DOHH2 (cell line): ENCODE data around the gene TMEM141.

Experiments
- H3F3A ChIP-seq: fragments of 200-600 bp; sonication (generic), shearing (Covaris generic); 2 replicates; pipeline ENCODE4 v1.6.0; 2016; ENCODE audit warnings: antibody characterized with exemption, mild to moderate bottlenecking; ENCODE audit not compliant: control insufficient read depth, insufficient read depth
- H3K27ac ChIP-seq: fragments of 200-600 bp; sonication (generic); 2 replicates; pipeline ENCODE4 v1.5.1; 2014; ENCODE audit warnings: low read depth, mild to moderate bottlenecking, low read length, moderate library complexity
- H3K27me3 ChIP-seq: fragments of 200-600 bp; sonication (generic); 2 replicates; pipeline ENCODE4 v1.6.1; 2014; ENCODE audit warnings: mild to moderate bottlenecking, low read length, mixed read lengths; ENCODE audit not compliant: control insufficient read depth
- H3K36me3 ChIP-seq: fragments of 200-600 bp; sonication (generic); 2 replicates; pipeline ENCODE4 v1.6.1; 2014; ENCODE audit warnings: mild to moderate bottlenecking, low read length, moderate library complexity, mixed read lengths; ENCODE audit not compliant: control insufficient read depth
- H3K4me1 ChIP-seq: fragments of 200-600 bp; sonication (generic); 2 replicates; pipeline ENCODE4 v1.6.1; 2014; ENCODE audit warnings: mild to moderate bottlenecking, low read length, mixed read lengths; ENCODE audit not compliant: control insufficient read depth
- H3K4me2 ChIP-seq: fragments of 200-600 bp; sonication (generic); 2 replicates; pipeline ENCODE4 v1.6.0; 2014; ENCODE audit warnings: mild to moderate bottlenecking, low read length, moderate library complexity
- H3K4me3 ChIP-seq: fragments of 200-600 bp; sonication (generic); 2 replicates; pipeline ENCODE4 v1.5.1; 2014; ENCODE audit warnings: mild to moderate bottlenecking, low read length, mixed read lengths
- H3K79me2 ChIP-seq: fragments of 200-600 bp; sonication (generic); 2 replicates; pipeline ENCODE4 v1.6.1; 2014; ENCODE audit warnings: mild to moderate bottlenecking, low read length, mixed read lengths; ENCODE audit not compliant: control insufficient read depth
- H3K9me2 ChIP-seq: fragments of 200-600 bp; sonication (generic); replicated peaks from 2 replicates; pipeline ENCODE4 v1.6.1; 2014; ENCODE audit warnings: mild to moderate bottlenecking, low read length, mixed read lengths; ENCODE audit not compliant: control insufficient read depth
- H3K9me3 ChIP-seq: fragments of 200-600 bp; sonication (generic); 2 replicates; pipeline ENCODE4 v1.6.1; 2014; ENCODE audit warnings: antibody characterized with exemption, low read length, mixed read lengths; ENCODE audit not compliant: control insufficient read depth, insufficient read depth
- H4K20me1 ChIP-seq: fragments of 200-600 bp; sonication (generic); 2 replicates; pipeline ENCODE4 v1.6.0; 2014; ENCODE audit warnings: low read depth, mild to moderate bottlenecking, antibody characterized with exemption, low read length, moderate library complexity; ENCODE audit not compliant: control insufficient read depth, insufficient read depth
- CTCF ChIP-seq: fragments of 200-600 bp; sonication (generic); IDR thresholded peaks from one replicate; pipeline ENCODE4 v1.5.1; 2014; ENCODE audit warnings: antibody characterized with exemption, mild to moderate bottlenecking, low read depth, low read length; ENCODE audit not compliant: poor library complexity, severe bottlenecking
- EZH2phosphoT487 ChIP-seq: fragments of 200-600 bp; sonication (generic); IDR thresholded peaks from 2 replicates; pipeline ENCODE4 v1.6.1; 2017; ENCODE audit warnings: borderline replicate concordance, mild to moderate bottlenecking, antibody characterized with exemption, low read length, moderate library complexity, mixed read lengths

The TMEM141 gene

GRCh38 chr9:136790640-136791515 lies at the start of gene TMEM141:
Gene TMEM141 (plus strand): TSS chr9:136791344. CDS start chr9:136791371, 27 bp downstream.
- no peak for TF ChIP-seq EZH2phosphoT487
- TF ChIP-seq CTCF = no peak
- peak within 1 kb of the TSS; percentile 86 for H3K4me2 ChIP-seq
- peaks cover 9% of the 10 kb centered on the region; the same call in 1 of the 2 replicates for H3K36me3 ChIP-seq
- H3K9me3 ChIP-seq = no peaks in the 10 kb centered on the region
- H3K4me1 ChIP-seq = peaks cover 28% of the 10 kb centered on the region
- H3F3A ChIP-seq = no peaks in the 10 kb centered on the region
- no peaks in the 10 kb centered on the region for H4K20me1 ChIP-seq
- H3K4me3 ChIP-seq = peak within 1 kb of the TSS; percentile 77
- H3K27me3 ChIP-seq = peaks cover 16% of the 10 kb centered on the region
- H3K27ac ChIP-seq = peak within 1 kb of the TSS; percentile 37
- H3K79me2 ChIP-seq = peaks cover 3% of the 10 kb centered on the region; the same call in 1 of the 2 replicates
- H3K9me2 ChIP-seq = no peaks in the 10 kb centered on the region

GRCh38 chr9:136741883-136742571 lies 49.1 kb upstream of the TMEM141 start:
- H3K79me2 ChIP-seq = no peaks in the 10 kb centered on the region
- H3K4me1 ChIP-seq = peaks cover 24% of the 10 kb centered on the region
- TF ChIP-seq CTCF = peak; percentile 11
- TF ChIP-seq EZH2phosphoT487 = no peak
- no peaks in the 10 kb centered on the region for H3K9me2 ChIP-seq
- H3K4me3 ChIP-seq = peak overlapping the region; percentile 59
- H3F3A ChIP-seq = no peaks in the 10 kb centered on the region
- peak overlapping the region; percentile 75 for H3K4me2 ChIP-seq
- H3K27ac ChIP-seq = no peak overlapping the region
- H3K27me3 ChIP-seq = peaks cover 45% of the 10 kb centered on the region
- no peaks in the 10 kb centered on the region for H3K36me3 ChIP-seq
- no peaks in the 10 kb centered on the region for H3K9me3 ChIP-seq
- H4K20me1 ChIP-seq = no peaks in the 10 kb centered on the region

GRCh38 chr9:136742591-136743391 lies 48.4 kb upstream of the TMEM141 start, which contains the start of gene LCN10:
Gene LCN10 (minus strand): TSS chr9:136742940. CDS start chr9:136742903, 37 bp downstream.
- TF ChIP-seq CTCF = no peak
- no peak for TF ChIP-seq EZH2phosphoT487
- no peaks in the 10 kb centered on the region for H3K79me2 ChIP-seq
- H3K4me1 ChIP-seq = peaks cover 24% of the 10 kb centered on the region
- H3K9me3 ChIP-seq = no peaks in the 10 kb centered on the region
- peak within 1 kb of the TSS; percentile 59 for H3K4me3 ChIP-seq
- H3K27me3 ChIP-seq = peaks cover 45% of the 10 kb centered on the region
- H3K4me2 ChIP-seq = peak within 1 kb of the TSS; percentile 75
- no peaks in the 10 kb centered on the region for H3K9me2 ChIP-seq
- no peaks in the 10 kb centered on the region for H4K20me1 ChIP-seq
- no peak within 1 kb of the TSS for H3K27ac ChIP-seq
- no peaks in the 10 kb centered on the region for H3K36me3 ChIP-seq
- H3F3A ChIP-seq = no peaks in the 10 kb centered on the region
